ENCODE data around the gene MITF.
"Not testable (repeated sequence)": the region's sequence is repeated elsewhere in the genome, so short reads cannot be mapped to it uniquely, and the experiment has no call there.

The MITF gene

GRCh38 chr3:69879051-69879450 is 139.8 kb downstream of the MITF start:
- no peak for DNase-seq

DNA sequence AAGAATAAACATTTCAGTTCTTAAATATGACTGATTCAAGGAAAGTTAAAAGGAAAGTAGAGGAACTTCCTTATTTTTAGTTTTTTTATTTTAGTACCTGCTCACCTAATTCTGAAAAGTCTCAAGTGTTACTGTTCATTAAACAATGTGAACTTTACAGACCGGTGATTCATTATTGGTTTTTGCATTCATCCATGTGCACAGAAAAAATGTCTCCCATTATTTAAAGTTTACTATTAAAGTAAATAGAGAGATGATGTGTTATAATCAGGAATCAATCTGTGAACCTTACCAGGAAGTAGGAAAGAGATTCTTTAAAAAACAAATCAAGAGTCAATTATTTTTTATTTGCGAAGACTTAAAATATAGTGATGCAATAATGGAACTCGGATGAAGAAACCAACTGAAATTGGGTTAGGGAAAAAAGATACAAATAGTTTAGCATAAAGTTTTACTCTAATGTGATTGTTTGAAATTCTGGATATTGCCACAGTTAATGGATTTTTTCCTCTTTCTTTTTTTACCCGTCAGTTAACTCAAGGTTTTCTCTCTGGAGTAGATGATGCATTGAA is 140.9 kb downstream of the MITF start:
- DNase-seq: no peak

DNA sequence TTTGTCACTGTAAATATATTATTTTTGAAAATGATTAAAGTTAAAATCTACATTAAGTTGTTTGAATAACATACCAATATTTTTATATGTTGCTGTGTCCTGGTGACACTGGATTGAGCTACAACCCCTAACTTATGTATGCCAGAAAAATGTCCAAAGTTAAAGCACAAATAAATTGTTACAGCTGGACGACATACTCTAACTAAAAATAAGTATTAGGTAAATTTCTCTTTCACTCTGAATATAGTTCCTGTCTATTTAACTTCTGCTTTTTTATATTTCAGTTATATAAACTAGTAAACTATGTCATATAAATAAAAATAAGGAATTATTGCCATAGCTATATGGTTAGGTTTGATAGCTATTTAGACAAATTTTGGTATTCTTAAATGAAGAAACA is 141.8 kb downstream of the MITF start:
- no peak for DNase-seq

- no peak for DNase-seq
Measured at GRCh38 chr3:69881756-69882428, 142.6 kb downstream of the MITF start.

DNA sequence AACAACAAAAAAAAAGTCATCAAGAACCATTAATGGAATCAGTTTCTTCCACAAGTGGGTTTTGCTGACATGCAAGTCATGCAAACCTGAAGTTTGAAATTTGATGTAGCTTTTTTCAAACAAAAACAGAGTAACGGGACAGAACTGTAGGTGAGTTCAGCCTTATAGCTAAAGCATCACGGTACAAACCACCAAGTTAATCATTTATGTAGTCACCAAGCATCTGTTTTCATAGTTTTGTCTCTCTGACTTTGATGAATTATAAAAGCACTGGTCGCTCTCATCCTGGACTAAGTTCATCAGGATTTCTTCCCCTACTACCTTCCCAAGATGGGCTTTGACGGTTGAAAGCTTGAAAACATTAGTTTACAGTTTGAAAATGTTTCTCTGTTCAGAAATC is 143.3 kb downstream of the MITF start:
- DNase-seq: no peak

DNA sequence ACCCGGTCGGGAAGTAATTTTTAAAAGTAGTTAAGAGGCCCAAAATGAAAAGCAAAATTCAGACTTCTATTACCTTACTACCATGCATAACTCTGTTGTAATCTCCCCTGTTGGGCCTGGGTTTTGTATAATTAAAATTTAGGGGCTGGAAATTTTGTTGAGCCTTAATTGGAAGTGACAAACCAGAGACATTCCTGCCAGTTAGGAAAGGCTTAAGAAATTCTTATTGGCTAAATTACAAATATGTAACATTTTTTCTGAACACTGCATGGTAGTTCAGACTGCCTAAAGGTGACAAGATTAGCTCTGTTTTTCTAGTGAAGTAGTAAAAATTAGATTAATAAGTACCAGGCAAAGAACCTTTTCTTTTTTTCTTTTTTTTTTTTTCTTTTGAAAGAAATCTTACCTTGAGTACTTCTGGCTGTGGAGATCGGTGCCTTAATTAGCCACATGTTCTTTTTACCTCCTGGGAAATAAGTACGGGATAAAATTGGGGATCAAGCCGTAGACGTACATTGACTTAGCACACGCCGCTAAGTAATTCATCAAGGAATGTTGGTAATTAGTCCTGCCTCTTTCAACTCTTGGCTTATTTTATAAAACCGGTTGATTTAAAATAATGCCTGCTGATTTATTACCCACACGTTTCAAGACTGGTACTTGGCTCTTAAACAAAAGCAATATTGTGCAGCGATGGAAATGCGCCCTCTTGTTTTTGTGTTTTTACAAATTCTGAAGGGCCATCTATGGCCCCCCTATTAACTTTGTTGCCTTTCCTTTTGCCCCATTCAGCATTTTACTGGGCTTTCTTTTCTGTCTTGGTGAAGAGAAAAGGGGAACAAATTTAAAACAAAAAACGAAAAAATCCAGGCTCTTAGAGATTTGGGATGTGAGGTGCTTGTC is 149.0 kb downstream of the MITF start:
- DNase-seq: no peak

DNA sequence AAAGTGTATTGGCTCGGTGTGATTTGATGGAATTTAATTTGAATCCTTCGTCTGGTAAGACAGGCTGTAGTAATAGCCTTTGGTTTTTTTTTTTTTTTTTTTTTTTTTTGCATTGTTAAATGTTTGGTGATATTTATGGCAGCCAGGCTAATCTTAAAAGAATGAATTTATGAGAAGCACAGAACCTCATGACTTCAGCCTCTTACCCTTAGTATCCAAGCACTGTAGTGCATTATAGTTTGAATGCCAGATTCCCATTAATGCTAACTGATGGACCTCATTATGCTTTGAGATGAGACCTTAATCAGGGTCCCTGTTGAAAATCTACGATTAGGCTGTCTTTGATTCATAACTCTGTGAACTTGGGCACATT is 149.7 kb downstream of the MITF start:
- DNase-seq: no peak

- DNase-seq: no peak
Measured at GRCh38 chr3:69890084-69890483, 150.8 kb downstream of the MITF start.

GRCh38 chr3:69890691-69891090 is 151.4 kb downstream of the MITF start:
- DNase-seq: no peak

DNA sequence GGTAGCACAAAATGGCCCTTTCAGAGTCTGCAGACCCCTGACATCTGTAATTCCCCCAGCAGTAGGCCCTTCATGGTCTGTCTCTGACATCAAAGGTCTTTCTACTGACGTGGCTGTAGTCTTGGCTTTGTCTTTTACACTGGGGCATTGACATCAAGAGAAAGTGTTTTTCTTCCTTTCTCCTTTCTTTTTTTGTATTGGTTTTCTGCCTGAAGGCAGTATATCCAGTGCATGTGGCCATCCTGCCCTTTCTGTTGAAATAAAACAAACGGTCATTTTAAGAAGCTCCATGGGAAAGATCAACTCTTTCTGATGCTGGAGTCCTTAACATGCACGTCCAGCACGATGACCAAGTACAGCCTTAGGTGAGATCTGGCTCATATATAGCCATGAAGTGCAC is 153.4 kb downstream of the MITF start:
- no peak for DNase-seq

GRCh38 chr3:69893274-69893673 is 154.0 kb downstream of the MITF start:
- no peak for DNase-seq

DNA sequence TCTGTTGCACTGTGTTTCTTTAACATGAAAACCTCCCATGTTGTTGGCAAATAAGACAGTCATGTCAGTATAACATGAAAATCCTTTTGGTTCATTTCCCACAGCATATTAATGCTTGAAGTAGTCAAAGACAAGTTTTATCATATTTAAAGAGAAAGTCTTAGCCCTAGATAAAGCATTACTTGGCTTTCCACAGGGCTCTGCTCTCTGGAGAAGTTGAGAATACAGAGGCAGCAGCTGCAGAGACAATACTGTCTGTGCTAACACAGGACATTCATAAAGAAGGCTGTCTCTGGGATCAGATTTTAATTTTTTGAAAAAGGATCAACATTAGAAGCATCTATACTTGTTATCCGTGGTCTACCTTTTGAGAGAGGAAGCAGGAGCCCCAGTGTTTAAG is 156.8 kb downstream of the MITF start:
- no peak for DNase-seq

DNA sequence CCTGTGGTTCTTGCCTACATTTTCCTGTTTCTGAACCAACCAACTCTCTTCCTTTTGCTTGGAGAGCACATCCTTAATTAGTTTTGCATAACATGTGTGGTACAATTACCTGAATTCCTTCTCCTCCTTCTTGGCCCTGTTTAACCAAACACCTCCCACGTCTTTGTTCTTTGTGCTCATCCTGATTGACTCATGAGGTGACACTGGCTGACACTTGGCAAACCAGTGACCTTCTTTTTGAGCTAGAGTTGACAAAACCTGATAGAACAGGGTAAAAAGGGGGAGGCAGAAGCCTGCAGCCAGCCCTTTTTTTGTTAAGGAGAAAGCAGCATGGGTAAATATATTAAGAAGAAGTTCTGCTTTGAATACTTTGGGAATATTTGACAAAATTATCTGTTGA is 161.1 kb downstream of the MITF start:
- DNase-seq: no peak

DNA sequence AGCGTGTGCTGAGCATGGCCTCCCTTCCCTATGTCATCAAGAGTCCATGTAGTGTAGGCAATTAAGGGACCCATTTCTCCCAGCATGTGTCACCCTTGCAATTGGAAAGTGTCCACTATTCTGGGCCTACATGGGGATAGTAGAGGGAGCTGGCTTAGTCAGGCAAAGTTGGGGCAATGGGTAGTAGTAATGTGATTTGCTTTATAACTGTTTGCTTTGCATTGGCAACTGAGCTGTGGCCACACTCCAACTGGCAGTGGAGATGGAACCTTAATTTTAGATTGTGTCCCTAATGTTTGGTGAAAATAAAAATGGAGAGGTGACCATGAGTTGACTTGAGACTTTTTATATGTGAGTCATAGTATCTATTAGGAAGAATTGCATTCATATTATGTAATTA is 162.5 kb downstream of the MITF start:
- no peak for DNase-seq

DNA sequence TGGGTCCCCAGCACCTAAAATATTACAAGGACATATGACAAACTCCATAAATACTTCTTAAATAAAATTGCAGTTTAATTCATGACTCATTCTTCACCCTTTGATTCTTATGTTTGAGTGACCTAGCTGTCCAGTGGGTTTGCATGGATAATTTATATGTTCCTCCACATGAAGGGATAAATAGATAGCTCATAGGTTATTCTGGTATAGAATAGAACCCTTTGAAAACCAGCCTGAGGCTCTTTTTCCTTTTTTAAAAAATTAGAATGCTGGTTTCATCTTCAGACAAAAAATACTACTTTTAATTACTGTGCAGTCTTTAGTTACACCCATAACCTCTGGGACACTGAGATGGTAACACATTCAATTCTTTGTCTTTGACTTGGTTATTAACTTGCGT is 163.1 kb downstream of the MITF start:
- no peak for DNase-seq

GRCh38 chr3:69906351-69906966 is 167.2 kb downstream of the MITF start:
- no peak for DNase-seq

DNA sequence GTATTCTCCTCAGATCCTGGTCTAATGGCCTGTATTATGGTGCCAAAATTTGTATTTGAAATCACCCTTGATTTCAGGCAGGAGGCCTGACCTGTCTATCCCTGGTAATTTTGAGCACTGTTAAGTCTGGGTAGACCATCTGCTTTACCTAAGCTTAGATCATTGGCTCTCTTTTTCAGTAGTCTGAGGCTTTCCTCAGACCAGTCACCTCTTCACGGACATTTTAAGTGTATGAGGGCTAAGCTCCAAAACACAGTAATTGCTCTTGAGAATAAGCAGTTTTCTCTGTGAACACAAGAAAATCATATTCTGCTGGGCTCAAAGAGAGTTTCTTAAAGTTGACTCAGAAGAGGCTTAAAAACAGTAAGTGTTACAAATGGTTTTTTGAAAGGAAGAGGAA is 168.3 kb downstream of the MITF start:
- DNase-seq: no peak

DNA sequence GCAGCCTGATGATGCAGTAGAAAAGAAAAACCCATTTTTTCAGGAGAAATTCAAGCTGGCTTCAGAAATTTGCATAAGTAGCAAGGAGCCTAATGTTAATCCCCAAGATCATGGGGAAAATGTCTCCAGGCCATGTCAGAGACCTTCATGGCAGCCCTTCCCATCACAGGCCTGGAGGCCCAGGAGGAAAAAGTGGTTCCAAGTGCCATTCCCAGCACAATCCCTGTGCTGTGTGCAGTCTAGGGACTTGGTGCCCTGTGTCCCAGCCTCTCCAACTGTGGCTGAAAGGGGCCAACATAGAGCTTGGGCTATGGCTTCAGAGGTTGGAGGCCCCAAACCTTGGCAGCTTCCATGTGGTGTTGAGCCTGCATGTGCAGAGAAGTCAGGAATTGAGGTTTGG is 170.6 kb downstream of the MITF start:
- DNase-seq: not testable (repeated sequence)

DNA sequence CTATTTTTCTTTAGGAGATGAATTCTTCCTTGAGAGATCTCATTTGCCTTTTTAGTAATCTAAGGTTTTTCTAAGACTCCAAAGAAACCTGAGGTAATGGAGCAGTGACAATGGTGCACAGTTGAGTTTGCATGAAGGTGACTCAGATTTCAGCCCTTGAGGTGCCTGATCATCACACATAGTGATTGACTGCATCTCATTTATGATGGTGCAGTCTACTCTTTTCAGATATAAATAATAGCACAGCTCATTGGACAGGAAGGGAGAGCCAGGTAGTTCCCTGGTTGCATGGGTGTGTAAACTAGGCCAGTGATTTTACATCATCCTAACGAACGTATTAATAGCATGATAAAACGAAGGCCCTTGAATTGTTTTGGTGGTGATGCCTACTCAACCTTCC is 174.2 kb downstream of the MITF start:
- no peak for DNase-seq

DNA sequence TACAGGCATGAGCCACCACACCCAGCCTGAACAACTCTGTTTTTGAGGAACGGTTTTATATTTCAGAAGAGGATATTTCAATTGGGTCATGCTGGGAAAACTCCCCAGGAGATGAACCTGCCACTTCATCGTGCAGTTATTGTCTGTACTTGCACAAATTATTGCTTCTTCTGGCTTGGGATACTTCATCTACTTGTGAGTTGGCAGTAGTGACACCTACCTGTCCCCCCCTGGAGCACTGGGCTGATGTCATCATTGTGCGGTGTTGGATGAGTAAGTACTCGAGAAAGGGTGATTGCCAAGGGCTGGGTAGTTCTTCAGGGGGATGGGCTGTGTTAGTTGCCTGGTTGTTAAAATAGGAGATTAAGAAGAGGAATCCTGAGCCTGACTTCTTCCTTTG is 175.1 kb downstream of the MITF start:
- no peak for DNase-seq

GRCh38 chr3:69915726-69916125 is 176.5 kb downstream of the MITF start:
- DNase-seq: no peak

GRCh38 chr3:69920009-69920408 is 180.7 kb downstream of the MITF start:
- not testable (repeated sequence) for DNase-seq

DNA sequence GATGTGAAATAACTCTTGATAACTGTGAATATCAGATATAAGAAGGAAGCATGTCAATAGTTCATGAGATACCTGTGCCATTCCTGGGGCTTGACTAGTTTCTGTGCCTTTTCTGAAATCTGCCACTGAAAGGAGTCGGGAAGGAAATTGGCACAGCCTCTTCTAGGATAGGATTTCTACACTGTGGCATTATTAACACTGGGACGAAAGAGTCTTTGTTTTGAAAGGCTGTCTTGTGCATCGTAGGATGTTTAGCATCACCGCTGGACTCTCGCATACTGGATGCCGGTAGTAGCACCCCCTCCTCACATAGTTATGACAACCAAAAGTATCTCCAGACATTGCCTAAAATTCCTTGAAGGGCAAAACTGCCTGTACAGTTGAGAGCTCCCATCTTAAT is 182.4 kb downstream of the MITF start:
- DNase-seq: no peak

- DNase-seq: no peak
Measured at GRCh38 chr3:69922521-69923000, 183.3 kb downstream of the MITF start.
